Measurements from ENCODE around the gene U2AF1L4. TPM values are rescaled to one million over a fixed set of nuclear protein-coding genes. Genes with fewer than 3 reads are reported as not detected.

The U2AF1L4 gene
- total and polyA plus RNA-seq, 2 experiments from 2014 or later, result 27.4 to 60.7 TPM

GRCh38 chr19:35738887-35739229 lies 6.4 kb downstream of the U2AF1L4 start:
- Histone ChIP-seq H3K9me2 (replicated peaks; ENCODE audit: insufficient read depth) (no peaks in the 10 kb centered on the region), H4K20me1 (ENCODE audit: insufficient read depth, poor library complexity, severe bottlenecking) (no peaks in the 10 kb centered on the region), H3K27me3 (no peaks in the 10 kb centered on the region), H3K4me1 (ENCODE audit: insufficient read depth) (peaks cover 4% of the 10 kb centered on the region), H2AFZ (no peak overlapping the region), H3K4me2 (no peak overlapping the region), H3K4me3 (no peak overlapping the region), H3K36me3 (replicated peaks; ENCODE audit: insufficient read depth, low read depth) (no peaks in the 10 kb centered on the region), H3K27ac (no peak overlapping the region), H3K9me3 (ENCODE audit: low read depth) (no peaks in the 10 kb centered on the region), H3K79me2 (no peaks in the 10 kb centered on the region)
- 95% methylated on average over 2 of the region's 2 CpGs for WGBS (ENCODE audit: low lambda C conversion rate, missing lambda C conversion rate)
- no peak for DNase-seq (ENCODE audit: low spot score)
- TF ChIP-seq EZH2 (IDR thresholded peaks at IDR 0.05; ENCODE audit: borderline replicate concordance) (no peak), CTCF (IDR thresholded peaks at IDR 0.05; ENCODE audit: poor library complexity) (no peak), EZH2phosphoT487 (IDR thresholded peaks at IDR 0.05; ENCODE audit: low read depth, severe bottlenecking, unreplicated experiment) (no peak)

GRCh38 chr19:35738021-35738886 lies 7.0 kb downstream of the U2AF1L4 start:
- H3K79me2 ChIP-seq, result no peaks in the 10 kb centered on the region
- no peaks in the 10 kb centered on the region for H3K9me2 ChIP-seq (replicated peaks; ENCODE audit: insufficient read depth)
- no peak for DNase-seq (ENCODE audit: low spot score)
- H3K36me3 ChIP-seq (replicated peaks; ENCODE audit: insufficient read depth, low read depth), result no peaks in the 10 kb centered on the region
- H2AFZ ChIP-seq, result no peak overlapping the region
- H3K27ac ChIP-seq, result no peak overlapping the region
- WGBS (ENCODE audit: low lambda C conversion rate, missing lambda C conversion rate), result 96% methylated on average over 37 of the region's 37 CpGs
- peaks cover 4% of the 10 kb centered on the region for H3K4me1 ChIP-seq (ENCODE audit: insufficient read depth)
- H3K4me3 ChIP-seq, result no peak overlapping the region
- H3K9me3 ChIP-seq (ENCODE audit: low read depth), result no peaks in the 10 kb centered on the region
- TF ChIP-seq EZH2phosphoT487 (IDR thresholded peaks at IDR 0.05; ENCODE audit: low read depth, severe bottlenecking, unreplicated experiment), result no peak
- TF ChIP-seq EZH2 (IDR thresholded peaks at IDR 0.05; ENCODE audit: borderline replicate concordance), result no peak
- TF ChIP-seq CTCF (IDR thresholded peaks at IDR 0.05; ENCODE audit: poor library complexity), result no peak
- no peaks in the 10 kb centered on the region for H4K20me1 ChIP-seq (ENCODE audit: insufficient read depth, poor library complexity, severe bottlenecking)
- H3K4me2 ChIP-seq, result no peak overlapping the region
- H3K27me3 ChIP-seq, result no peaks in the 10 kb centered on the region

- Histone ChIP-seq H3K27me3 (no peaks in the 10 kb centered on the region), H3K79me2 (no peaks in the 10 kb centered on the region), H3K9me3 (ENCODE audit: low read depth) (no peaks in the 10 kb centered on the region), H3K36me3 (replicated peaks; ENCODE audit: insufficient read depth, low read depth) (no peaks in the 10 kb centered on the region), H3K4me2 (no peak overlapping the region), H3K4me3 (no peak overlapping the region), H3K4me1 (ENCODE audit: insufficient read depth) (peaks cover 4% of the 10 kb centered on the region), H2AFZ (no peak overlapping the region), H4K20me1 (ENCODE audit: insufficient read depth, poor library complexity, severe bottlenecking) (no peaks in the 10 kb centered on the region), H3K9me2 (replicated peaks; ENCODE audit: insufficient read depth) (no peaks in the 10 kb centered on the region), H3K27ac (no peak overlapping the region)
- no peak for DNase-seq (ENCODE audit: low spot score)
- WGBS (ENCODE audit: low lambda C conversion rate, missing lambda C conversion rate), result 94% methylated on average over 22 of the region's 22 CpGs
- TF ChIP-seq EZH2 (IDR thresholded peaks at IDR 0.05; ENCODE audit: borderline replicate concordance) (no peak), CTCF (IDR thresholded peaks at IDR 0.05; ENCODE audit: poor library complexity) (no peak), EZH2phosphoT487 (IDR thresholded peaks at IDR 0.05; ENCODE audit: low read depth, severe bottlenecking, unreplicated experiment) (no peak)
These were observed 8.0 kb downstream of the U2AF1L4 start for GRCh38 chr19:35736913-35737886.

All from hepatocyte (in vitro differentiated cells).